Effector memory CD8-positive, alpha-beta T cell (primary cell): ENCODE data around the gene DDX5.

Source experiments
- ATAC-seq: fragments of 150-1000 bp; cut with Tn5 transposase; replicated peaks from 2 replicates; pipeline ENCODE4 v1.10.0; 2021; ENCODE audit warnings: mild to moderate bottlenecking, moderate library complexity
- DNase-seq, 3 experiments: peaks; one replicate each; pipeline ENCODE4 v3.0.0; 2021
- H3K27ac Mint-ChIP-seq, 2 donors: one replicate each; pipeline ENCODE4 v1.8.0; 2022; ENCODE audit warnings: mild to moderate bottlenecking in 2 of 2, mixed read lengths in 2 of 2, moderate library complexity in 2 of 2
- H3K27me3 Mint-ChIP-seq, 2 donors: one replicate each; pipeline ENCODE4 v1.8.0; 2022; ENCODE audit warnings: mixed read lengths in 2 of 2
- H3K36me3 Mint-ChIP-seq: one replicate; pipeline ENCODE4 v1.8.0; 2022; ENCODE audit warnings: mild to moderate bottlenecking, moderate library complexity, mixed read lengths; ENCODE audit not compliant: insufficient read depth
- H3K4me1 Mint-ChIP-seq, 2 donors: one replicate each; pipeline ENCODE4 v1.8.0; 2022; ENCODE audit warnings: low read depth in 2 of 2, mixed read lengths in 2 of 2
- H3K4me3 Mint-ChIP-seq, 2 donors: one replicate each; pipeline ENCODE4 v1.8.0; 2022; ENCODE audit warnings: mild to moderate bottlenecking in 2 of 2, mixed read lengths in 2 of 2, moderate library complexity in 2 of 2
- H3K9me3 Mint-ChIP-seq, 2 donors: one replicate each; pipeline ENCODE4 v1.8.0; 2022; ENCODE audit warnings: mixed read lengths in 2 of 2

Gene DDX5

DNA sequence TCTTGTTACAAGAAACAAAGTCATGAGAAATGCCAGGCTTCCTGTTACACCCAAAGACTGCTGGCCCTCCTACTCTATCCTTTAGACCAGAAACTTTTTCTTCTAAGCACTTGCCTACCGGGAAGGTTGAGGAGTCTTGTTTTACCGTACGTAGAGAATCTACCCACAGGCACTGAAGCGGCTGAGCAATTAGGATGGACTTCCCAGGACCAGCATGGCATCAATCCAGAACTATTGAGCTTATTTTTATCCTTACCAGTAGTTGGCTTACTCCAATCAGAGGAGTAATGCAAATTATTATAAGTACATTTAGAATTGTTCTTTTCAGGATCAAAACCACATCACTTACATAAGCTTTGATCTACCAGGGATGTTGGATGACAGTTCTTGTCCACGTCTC is 26.3 kb upstream of the DDX5 start:
- DNase-seq (no peak), ATAC-seq (no peak)
- no peaks in the 10 kb centered on the region for H3K27me3 Mint-ChIP-seq
- H3K4me1 Mint-ChIP-seq, result peaks cover 2 to 5% of the 10 kb centered on the region in 2 donors
- H3K36me3 Mint-ChIP-seq, result peaks cover 90% of the 10 kb centered on the region
- peak overlapping the region in 1 of 2 donors; percentile 65 for H3K27ac Mint-ChIP-seq
- no peaks in the 10 kb centered on the region for H3K9me3 Mint-ChIP-seq
- no peak overlapping the region for H3K4me3 Mint-ChIP-seq

DNA sequence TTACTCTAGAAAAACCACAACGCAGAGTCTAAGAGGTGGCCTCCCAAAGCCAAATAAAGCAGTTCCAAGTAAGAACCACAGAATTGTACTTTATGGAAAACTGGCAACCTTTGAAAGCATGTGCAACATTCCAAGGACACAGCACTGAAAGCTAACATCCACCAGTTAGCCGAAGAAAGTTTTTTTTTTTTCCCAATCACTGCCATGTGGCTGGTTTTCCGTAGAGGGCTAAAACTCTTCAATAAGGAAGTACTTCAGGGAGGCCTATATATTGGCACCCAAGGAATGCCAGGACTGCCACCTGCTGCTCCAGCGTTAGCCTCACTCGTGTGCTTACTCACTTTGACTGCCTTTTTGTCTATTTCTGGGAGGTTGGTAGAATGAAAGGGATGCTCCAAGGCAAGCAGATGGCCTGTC is 25.9 kb upstream of the DDX5 start:
- H3K27me3 Mint-ChIP-seq, result no peaks in the 10 kb centered on the region
- H3K4me1 Mint-ChIP-seq, result peaks cover 2 to 5% of the 10 kb centered on the region in 2 donors
- H3K4me3 Mint-ChIP-seq, result no peak overlapping the region
- H3K9me3 Mint-ChIP-seq, result no peaks in the 10 kb centered on the region
- DNase-seq, result no peak
- no peak for ATAC-seq
- H3K36me3 Mint-ChIP-seq, result peaks cover 90% of the 10 kb centered on the region
- H3K27ac Mint-ChIP-seq, result no peak overlapping the region

- Mint-ChIP-seq H3K4me1 (peaks cover 2 to 5% of the 10 kb centered on the region in 2 donors), H3K4me3 (no peak overlapping the region), H3K36me3 (peaks cover 94% of the 10 kb centered on the region), H3K27ac (no peak overlapping the region), H3K9me3 (no peaks in the 10 kb centered on the region), H3K27me3 (no peaks in the 10 kb centered on the region)
- no peak for DNase-seq
- ATAC-seq, result no peak
These were observed 23.1 kb upstream of the DDX5 start for GRCh38 chr17:64529221-64529620.

GRCh38 chr17:64527914-64528313 is 21.8 kb upstream of the DDX5 start:
- H3K27me3 Mint-ChIP-seq, result no peaks in the 10 kb centered on the region

DNA sequence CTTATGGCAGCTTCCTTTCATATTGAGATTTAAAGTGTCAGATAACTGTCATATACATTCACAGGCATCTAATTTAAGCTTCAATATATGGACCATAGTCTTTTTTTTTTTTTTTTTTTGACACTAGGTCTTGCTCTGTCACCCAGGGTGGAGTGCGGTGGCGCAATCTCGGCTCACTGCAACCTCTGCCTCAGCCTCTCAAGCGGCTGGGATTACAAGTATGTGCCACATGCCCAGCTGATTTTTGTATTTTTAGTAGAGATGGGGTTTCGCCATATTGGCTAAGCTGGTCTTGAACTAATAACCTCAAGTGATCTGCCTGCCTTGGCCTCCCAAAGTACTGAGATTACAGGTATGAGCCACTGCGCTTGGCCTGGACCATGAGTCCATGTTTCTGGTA is 14.3 kb upstream of the DDX5 start:
- Mint-ChIP-seq H3K4me3 (no peak overlapping the region), H3K27me3 (no peaks in the 10 kb centered on the region)

More at GRCh38 chr17:64527914-64528313, 21.8 kb upstream of the DDX5 start:
- Mint-ChIP-seq H3K27ac (peak overlapping the region in 1 of 2 donors; percentile 30), H3K36me3 (peaks cover 96% of the 10 kb centered on the region), H3K4me1 (peaks cover 2 to 5% of the 10 kb centered on the region in 2 donors), H3K4me3 (no peak overlapping the region), H3K9me3 (no peaks in the 10 kb centered on the region)
- ATAC-seq (no peak), DNase-seq (no peak)

DNA sequence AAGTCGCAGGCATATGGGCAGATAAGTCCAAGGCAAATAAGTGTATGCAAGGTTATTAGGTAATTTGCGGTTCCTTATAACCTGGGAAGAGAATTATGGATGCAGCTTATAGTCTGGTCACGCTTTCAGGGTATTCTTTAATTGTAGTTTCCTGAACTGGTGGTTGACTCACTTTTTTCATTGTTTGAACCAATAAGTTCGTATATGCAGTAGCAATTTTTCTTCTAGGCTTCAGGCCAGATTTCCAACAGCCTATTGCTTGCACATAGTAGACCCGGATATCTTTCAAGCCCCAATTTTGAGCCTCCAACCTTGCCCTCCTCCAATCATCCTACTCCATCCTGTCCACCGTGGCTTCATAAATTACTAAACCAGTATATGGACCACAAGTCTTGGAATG is 13.5 kb upstream of the DDX5 start:
- H3K4me3 Mint-ChIP-seq, result no peak overlapping the region
- H3K27ac Mint-ChIP-seq, result no peak overlapping the region
- DNase-seq, result no peak
- ATAC-seq, result no peak
- no peaks in the 10 kb centered on the region for H3K27me3 Mint-ChIP-seq
- H3K4me1 Mint-ChIP-seq, result peaks cover 7 to 11% of the 10 kb centered on the region in 2 donors
- H3K9me3 Mint-ChIP-seq, result no peaks in the 10 kb centered on the region
- H3K36me3 Mint-ChIP-seq, result peaks cover 78% of the 10 kb centered on the region

More for the DNA sequence above, 14.3 kb upstream of the DDX5 start:
- Mint-ChIP-seq H3K36me3 (peaks cover 78% of the 10 kb centered on the region), H3K27ac (no peak overlapping the region), H3K9me3 (no peaks in the 10 kb centered on the region), H3K4me1 (peaks cover 2 to 6% of the 10 kb centered on the region in 2 donors)
- DNase-seq (no peak), ATAC-seq (no peak)

DNA sequence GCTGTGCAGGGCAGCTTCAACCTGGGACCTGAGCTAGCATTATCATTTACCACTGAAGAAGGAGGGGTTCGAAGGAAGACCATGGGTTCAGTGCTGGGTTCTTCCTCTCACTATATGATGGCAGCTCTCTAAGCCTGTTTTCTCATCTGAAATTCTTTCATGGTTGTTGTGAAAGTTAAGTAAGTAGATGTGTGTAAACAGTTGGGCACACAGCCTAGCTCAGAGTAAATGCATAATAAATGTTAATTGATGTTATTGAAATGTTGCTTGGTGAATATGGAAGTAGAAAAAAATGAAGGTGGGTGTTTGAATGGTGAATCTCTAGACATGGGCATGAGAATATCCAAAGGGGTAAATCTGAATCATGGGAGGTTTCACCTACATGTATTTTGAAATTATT is 9.7 kb upstream of the DDX5 start:
- Mint-ChIP-seq H3K27ac (peak overlapping the region in 1 of 2 donors; percentile 15), H3K36me3 (peaks cover 76% of the 10 kb centered on the region), H3K27me3 (no peaks in the 10 kb centered on the region), H3K4me1 (peaks cover 7 to 18% of the 10 kb centered on the region in 2 donors), H3K9me3 (no peaks in the 10 kb centered on the region), H3K4me3 (no peak overlapping the region)
- no peak for DNase-seq
- ATAC-seq, result no peak

DNA sequence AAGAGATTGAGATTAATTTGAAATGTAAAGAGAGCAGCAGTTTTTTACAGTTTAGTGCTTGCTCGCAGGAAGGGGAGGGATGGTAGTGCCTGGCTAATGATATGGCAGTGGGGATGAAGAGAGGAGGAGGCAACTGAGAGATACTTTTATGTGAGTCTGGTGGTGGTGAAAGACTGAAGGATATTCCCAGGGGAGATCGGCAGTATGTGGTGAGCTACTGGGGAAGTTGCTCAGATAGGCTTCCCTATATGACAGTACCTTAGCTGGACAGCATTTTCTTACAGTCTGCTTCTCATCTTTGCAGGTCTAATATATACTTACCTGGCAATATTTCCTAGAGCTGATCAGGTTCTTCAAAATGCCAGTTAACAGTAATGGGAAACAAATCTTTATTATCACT is 9.3 kb upstream of the DDX5 start:
- Mint-ChIP-seq H3K4me3 (no peak overlapping the region), H3K27me3 (no peaks in the 10 kb centered on the region), H3K36me3 (peaks cover 81% of the 10 kb centered on the region), H3K9me3 (no peaks in the 10 kb centered on the region), H3K4me1 (peaks cover 7 to 18% of the 10 kb centered on the region in 2 donors), H3K27ac (peak overlapping the region in 1 of 2 donors; percentile 15)
- no peak for ATAC-seq
- no peak for DNase-seq

DNA sequence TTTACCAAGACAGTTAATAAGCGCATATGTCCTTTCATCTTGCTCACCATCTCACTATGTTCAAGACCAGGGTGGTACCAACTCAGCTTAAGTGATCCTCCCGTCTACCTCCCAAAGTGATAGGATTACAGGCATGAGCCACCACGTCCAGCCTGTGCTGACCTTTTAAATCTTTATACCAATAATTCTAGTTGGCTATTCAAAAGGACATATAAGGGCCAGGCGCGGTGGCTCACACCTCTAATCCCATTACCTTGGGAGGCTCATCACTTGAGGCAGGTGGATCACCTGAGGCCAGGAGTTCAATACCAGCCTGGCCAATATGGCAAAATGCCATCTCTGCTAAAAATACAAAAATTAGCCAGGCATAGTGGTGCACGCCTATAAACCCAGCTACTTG is 3.1 kb upstream of the DDX5 start:
- Mint-ChIP-seq H3K27ac (no peak overlapping the region), H3K4me1 (peaks cover 22 to 35% of the 10 kb centered on the region in 2 donors), H3K4me3 (peak overlapping the region; percentile 25 to 37), H3K27me3 (no peaks in the 10 kb centered on the region), H3K9me3 (no peaks in the 10 kb centered on the region), H3K36me3 (peaks cover 73% of the 10 kb centered on the region)
- DNase-seq, result no peak
- ATAC-seq, result no peak

DNA sequence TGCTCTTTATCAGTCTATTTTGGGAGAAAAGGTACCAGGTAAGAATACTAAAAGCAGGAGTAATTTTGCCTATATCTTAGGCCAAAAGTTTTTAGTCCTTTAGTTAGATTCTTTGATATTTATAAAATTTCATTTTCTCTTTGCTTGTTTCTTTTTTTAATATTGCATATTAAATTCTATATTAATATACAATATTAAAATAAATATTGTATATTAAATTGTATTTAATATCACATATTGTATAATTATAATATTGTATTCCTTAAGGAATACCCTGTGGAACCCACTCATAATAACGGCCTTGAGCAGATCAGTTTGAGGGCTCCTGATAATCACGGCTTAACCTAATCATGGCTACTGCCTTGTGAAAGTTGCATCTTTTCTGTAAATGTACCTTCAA is 2.6 kb upstream of the DDX5 start:
- Mint-ChIP-seq H3K27me3 (no peaks in the 10 kb centered on the region), H3K36me3 (peaks cover 73% of the 10 kb centered on the region), H3K4me1 (peaks cover 22 to 37% of the 10 kb centered on the region in 2 donors)

GRCh38 chr17:64507413-64507782 is 1.3 kb upstream of the DDX5 start:
- Mint-ChIP-seq H3K4me1 (peaks cover 31 to 43% of the 10 kb centered on the region in 2 donors), H3K27ac (peak overlapping the region; percentile 99), H3K36me3 (peaks cover 75% of the 10 kb centered on the region), H3K9me3 (no peaks in the 10 kb centered on the region), H3K27me3 (no peaks in the 10 kb centered on the region), H3K4me3 (peak overlapping the region; percentile 98 to 99)
- DNase-seq (peak in 1 of 3 experiments; percentile 32), ATAC-seq (peak; percentile 37)

More for the DNA sequence above, 2.6 kb upstream of the DDX5 start:
- Mint-ChIP-seq H3K9me3 (no peaks in the 10 kb centered on the region), H3K4me3 (peak overlapping the region; percentile 25 to 98), H3K27ac (peak overlapping the region in 1 of 2 donors; percentile 76)
- no peak for ATAC-seq
- no peak for DNase-seq

DNA sequence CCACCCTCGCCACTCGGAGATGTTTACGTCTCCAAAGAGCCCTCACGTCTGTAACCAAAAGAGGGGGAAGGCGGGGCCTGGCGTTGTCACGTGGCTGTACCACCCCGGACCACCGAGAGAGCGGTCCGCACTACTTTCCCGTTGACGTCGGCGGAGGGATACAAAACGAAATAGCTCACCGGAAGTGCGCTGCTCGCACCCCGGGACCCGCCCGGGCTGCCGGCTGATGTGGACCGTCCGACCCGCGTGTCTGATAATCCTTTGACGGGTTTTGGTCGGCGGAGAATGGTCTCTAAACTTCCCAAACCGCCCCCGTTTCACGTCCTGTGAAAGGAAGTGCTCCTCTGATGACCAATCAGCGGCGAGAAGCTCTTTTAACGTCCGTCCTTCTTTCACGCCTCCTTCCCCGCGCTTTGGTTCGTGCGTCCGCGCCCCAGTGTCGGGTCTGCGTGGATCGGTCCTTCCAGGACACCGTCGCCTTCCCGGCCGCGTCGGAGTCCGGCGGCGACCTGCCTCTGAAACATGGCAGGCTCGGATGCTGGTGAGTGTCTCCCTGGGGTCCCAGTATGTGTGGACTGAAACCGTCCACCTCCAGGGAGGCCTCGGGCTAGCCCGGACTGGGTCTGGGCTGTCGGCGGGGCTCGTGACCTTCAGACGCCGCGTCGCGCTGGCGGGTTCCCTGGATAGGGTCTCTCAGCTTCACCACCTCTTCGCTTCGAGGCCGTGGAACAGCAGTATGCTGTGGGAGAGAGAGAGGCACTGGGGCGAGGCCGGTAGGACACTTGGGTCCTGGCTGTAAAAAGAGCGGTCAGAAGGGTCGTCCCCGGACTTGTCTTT is 705 bp upstream of the DDX5 start, which contains the start of gene CEP95:
Gene CEP95, plus strand, starts transcription at position 402 of the 837 bp plus-strand sequence. Its CDS starts 121 bp downstream, at position 523.
- H3K4me1 Mint-ChIP-seq, result peaks cover 33 to 49% of the 10 kb centered on the region in 2 donors
- H3K36me3 Mint-ChIP-seq, result peaks cover 81% of the 10 kb centered on the region
- H3K27ac Mint-ChIP-seq, result peak within 1 kb of the TSS; percentile 99
- DNase-seq, result peak; percentile 94 to 96 (median 96)
- peak; percentile 66 for ATAC-seq
- H3K27me3 Mint-ChIP-seq, result no peaks in the 10 kb centered on the region
- no peaks in the 10 kb centered on the region for H3K9me3 Mint-ChIP-seq
- peak within 1 kb of the TSS; percentile 98 to 99 for H3K4me3 Mint-ChIP-seq

GRCh38 chr17:64505340-64506200 is 519 bp downstream of the DDX5 start:
- H3K4me3 Mint-ChIP-seq, result peak overlapping the region; percentile 98 to 99
- DNase-seq (peak; percentile 81 to 86 (median 84)), ATAC-seq (peak; percentile 33)
- H3K27me3 Mint-ChIP-seq, result no peaks in the 10 kb centered on the region
- H3K4me1 Mint-ChIP-seq, result peaks cover 41 to 61% of the 10 kb centered on the region in 2 donors
- no peaks in the 10 kb centered on the region for H3K9me3 Mint-ChIP-seq
- H3K27ac Mint-ChIP-seq, result peak overlapping the region; percentile 99
- H3K36me3 Mint-ChIP-seq, result peaks cover 81% of the 10 kb centered on the region
